Memory B cell (primary cell): ENCODE results near the gene SAFB.

Experiments used
- ATAC-seq: fragments of 150-1000 bp; cut with Tn5 transposase; 2 replicates; pipeline ENCODE4 v1.10.0; 2021; ENCODE audit warnings: low read depth, mild to moderate bottlenecking, moderate library complexity
- DNase-seq, 2 donors: peaks; one replicate each; pipeline ENCODE4 v3.0.0; 2022; ENCODE audit warnings: low spot score in 2 of 2
- H3K27ac Mint-ChIP-seq: one replicate; pipeline ENCODE4 v1.8.0; 2022; ENCODE audit warnings: mild to moderate bottlenecking, moderate library complexity, mixed read lengths
- H3K27me3 Mint-ChIP-seq: one replicate; pipeline ENCODE4 v1.8.0; 2022; ENCODE audit warnings: mixed read lengths
- H3K36me3 Mint-ChIP-seq: one replicate; pipeline ENCODE4 v1.8.0; 2022; ENCODE audit warnings: mild to moderate bottlenecking, mixed read lengths
- H3K4me1 Mint-ChIP-seq: one replicate; pipeline ENCODE4 v1.8.0; 2022; ENCODE audit warnings: mixed read lengths
- H3K4me3 Mint-ChIP-seq: one replicate; pipeline ENCODE4 v1.8.0; 2022; ENCODE audit warnings: mild to moderate bottlenecking, moderate library complexity, mixed read lengths
- H3K9me3 Mint-ChIP-seq: one replicate; pipeline ENCODE4 v1.8.0; 2022; ENCODE audit warnings: mixed read lengths

Gene SAFB

DNA sequence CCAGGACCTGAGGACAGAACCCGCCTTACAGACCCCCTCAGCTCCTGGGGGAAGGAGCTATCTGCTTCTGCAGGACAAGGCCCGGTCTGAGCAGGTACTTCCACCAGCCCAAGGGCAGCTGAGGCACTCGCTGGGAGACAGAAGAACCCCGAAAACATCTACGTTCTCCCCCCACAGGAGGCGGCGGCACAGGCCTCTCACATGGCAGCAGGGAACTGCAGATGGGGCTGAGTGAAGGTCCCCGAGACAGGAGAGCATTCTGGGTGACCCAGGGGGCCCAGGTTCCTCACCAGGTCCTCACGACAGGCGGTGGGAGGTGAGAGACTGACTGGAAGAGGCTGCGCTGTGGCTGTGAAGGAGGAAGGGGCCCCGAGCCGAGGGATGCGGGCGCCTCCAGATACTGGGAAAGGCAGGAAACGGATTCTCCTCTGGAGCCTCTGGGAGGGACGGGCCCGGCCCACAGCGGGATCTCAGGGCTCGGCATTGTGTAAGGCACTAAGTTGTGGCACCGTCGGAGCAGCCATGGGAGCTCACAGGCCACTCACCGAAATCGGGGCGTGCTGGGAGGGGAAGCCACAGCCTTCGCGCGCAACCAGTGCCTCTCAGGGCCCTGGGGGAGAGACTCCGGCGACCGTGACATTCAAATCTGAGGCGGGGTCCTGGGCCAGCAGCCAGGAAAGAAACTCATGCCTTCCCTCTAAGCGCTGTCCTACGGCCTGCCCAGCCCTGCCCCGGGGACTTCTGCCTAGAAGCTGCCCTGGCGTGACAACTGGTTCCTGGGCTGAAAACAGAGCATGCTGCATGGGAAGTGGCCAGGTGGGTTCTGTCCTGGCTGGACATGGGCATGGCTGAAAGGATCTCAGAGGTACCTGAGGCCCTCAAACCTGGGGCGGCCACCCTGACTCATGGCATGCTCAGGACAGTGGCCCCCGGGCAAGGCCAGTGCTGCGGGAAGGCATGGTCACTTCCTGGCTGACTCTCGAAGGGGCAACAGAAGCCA, 81.2 kb downstream of the SAFB start:
- H3K9me3 Mint-ChIP-seq = no peaks in the 10 kb centered on the region

DNA sequence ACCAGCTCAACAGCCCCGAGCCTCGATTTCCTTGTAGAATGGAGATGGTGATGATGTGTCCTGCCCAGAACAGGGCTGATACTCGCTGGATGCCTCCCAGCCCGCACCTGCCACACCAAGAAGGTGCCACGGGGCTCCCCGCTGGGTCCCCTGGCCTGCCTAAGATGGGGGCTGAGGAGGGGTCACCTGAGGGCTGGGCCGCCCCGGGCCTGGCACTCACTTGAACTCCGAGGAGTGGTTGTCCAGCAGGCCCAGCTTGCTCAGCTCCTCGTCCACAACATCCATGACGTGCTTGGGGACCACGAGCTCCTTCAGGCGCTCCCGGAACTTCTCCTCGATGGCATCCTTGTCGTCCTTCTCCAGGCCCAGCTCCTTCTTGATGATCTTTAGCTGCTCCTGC, 82.7 kb downstream of the SAFB start:
- H3K4me3 Mint-ChIP-seq = no peak overlapping the region
- no peaks in the 10 kb centered on the region for H3K4me1 Mint-ChIP-seq
- H3K27me3 Mint-ChIP-seq = no peaks in the 10 kb centered on the region
- no peaks in the 10 kb centered on the region for H3K9me3 Mint-ChIP-seq
- DNase-seq (no peak), ATAC-seq (no peak)
- no peak overlapping the region for H3K27ac Mint-ChIP-seq
- peaks cover 12% of the 10 kb centered on the region for H3K36me3 Mint-ChIP-seq

More for the DNA sequence above, 81.2 kb downstream of the SAFB start:
- Mint-ChIP-seq H3K4me1 (peaks cover under 1% of the 10 kb centered on the region), H3K27me3 (no peaks in the 10 kb centered on the region), H3K4me3 (no peak overlapping the region), H3K36me3 (peaks cover 13% of the 10 kb centered on the region), H3K27ac (no peak overlapping the region)
- DNase-seq (no peak), ATAC-seq (no peak)

DNA sequence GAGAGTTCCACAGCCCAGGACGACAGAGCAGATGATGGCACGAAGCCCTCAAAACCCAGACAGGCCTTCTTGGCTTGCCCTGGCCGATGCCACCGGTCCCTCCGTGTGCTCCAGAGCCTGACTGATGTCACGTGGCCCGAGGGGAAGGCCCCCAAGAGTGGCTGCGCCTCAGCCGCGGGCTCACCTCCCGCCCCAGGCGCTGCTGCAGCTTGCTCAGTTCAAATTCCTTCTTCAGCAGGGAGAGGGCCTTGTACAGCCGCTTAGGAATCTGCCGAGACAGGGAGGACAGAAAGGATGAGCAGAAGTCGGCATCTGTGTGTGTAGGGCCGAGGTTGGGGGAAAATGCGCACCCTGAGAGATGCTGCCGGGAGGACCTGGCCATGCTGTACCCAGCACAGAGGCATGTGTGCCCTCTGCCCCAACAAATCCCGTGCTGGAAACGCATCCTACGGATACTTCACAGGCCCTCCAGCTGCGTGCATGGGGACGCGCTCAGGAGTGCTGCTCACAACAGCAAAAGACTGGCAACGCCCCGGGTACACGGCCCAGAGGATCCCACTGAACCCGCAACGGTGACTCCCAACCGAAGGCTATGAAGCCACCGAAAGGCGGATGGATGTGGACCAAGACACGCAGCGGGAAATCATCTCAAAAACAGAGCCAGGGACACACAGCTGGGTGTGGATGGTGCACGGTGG, 84.1 kb downstream of the SAFB start:
- H3K9me3 Mint-ChIP-seq = no peaks in the 10 kb centered on the region
- DNase-seq = no peak
- H3K36me3 Mint-ChIP-seq = peaks cover 7% of the 10 kb centered on the region
- no peak overlapping the region for H3K4me3 Mint-ChIP-seq
- no peaks in the 10 kb centered on the region for H3K27me3 Mint-ChIP-seq
- H3K4me1 Mint-ChIP-seq = no peaks in the 10 kb centered on the region
- no peak overlapping the region for H3K27ac Mint-ChIP-seq
- no peak for ATAC-seq

DNA sequence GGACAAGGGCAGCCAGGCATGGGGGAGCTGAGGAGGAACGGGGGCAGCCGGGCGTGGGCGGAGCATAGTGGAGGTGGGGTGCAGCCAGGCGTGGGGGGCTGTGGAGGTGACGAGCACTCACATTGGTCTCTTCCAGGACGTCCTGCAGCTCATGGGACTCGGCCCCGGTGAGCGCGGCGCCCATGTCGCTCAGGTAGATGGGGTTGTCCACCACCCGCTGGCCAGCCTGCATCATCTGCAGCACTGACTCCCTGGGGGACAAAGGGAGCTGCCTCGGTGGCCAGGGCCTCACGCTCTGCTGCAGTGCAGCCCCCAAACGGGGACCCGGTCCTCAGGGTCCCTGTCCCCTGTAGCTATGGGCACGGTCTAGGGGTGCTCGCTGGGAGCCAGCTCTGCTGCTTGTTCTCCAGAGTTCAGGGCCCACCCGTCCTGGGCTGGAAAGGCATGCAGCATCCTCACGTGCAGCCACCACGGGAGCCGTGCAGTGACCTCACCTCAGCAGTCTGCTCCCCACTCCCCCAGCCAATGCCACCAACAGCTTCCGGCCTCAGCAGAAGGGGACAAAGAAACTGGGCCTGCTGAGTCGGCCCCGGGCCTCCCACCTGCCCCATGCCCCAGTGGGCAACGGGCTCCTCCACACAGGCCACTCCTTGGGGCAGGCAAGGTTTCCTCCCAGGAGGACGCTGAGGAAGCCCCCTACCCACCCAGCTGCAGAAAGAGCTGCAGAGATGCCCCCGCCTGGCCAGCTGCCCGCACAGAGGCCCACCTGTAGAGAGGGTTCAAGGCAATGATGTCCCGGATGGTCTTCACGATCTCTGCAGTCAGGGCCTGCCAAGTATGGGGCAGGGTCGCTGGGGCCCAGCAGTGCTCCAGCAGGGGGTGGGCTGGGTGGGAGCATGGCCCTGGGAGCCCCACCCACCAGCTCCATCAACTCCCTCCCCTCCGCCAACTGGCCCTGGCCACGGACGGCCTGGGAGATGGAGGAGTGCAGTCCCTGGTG, 85.0 kb downstream of the SAFB start:
- H3K36me3 Mint-ChIP-seq = peaks cover 11% of the 10 kb centered on the region
- H3K4me1 Mint-ChIP-seq = no peaks in the 10 kb centered on the region
- no peak for ATAC-seq
- DNase-seq = no peak
- no peak overlapping the region for H3K27ac Mint-ChIP-seq
- no peak overlapping the region for H3K4me3 Mint-ChIP-seq
- H3K9me3 Mint-ChIP-seq = no peaks in the 10 kb centered on the region
- H3K27me3 Mint-ChIP-seq = no peaks in the 10 kb centered on the region

DNA sequence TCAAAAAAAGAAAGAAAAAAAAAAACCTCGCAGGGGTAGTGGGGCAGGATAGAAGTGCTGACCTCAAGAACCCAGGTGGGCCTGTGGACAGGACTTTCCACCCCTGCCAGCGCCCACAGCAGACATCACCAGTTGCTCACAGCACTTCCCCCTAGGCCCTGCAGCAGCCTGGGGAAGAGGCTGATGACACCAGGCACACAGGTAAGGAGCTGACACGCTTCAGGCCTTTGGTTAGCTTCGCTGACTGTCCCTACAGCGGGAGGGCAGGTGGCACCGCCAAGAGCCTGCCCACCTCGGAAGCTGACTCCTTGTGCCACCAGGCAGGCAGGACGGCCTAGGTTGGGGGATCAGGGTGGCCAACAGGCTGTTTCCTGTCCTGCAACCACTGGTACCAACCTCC, 88.1 kb downstream of the SAFB start:
- no peak overlapping the region for H3K27ac Mint-ChIP-seq
- H3K4me1 Mint-ChIP-seq = peaks cover 2% of the 10 kb centered on the region
- DNase-seq (no peak), ATAC-seq (no peak)
- no peaks in the 10 kb centered on the region for H3K27me3 Mint-ChIP-seq
- peaks cover 16% of the 10 kb centered on the region for H3K36me3 Mint-ChIP-seq
- H3K9me3 Mint-ChIP-seq = no peaks in the 10 kb centered on the region
- H3K4me3 Mint-ChIP-seq = no peak overlapping the region

DNA sequence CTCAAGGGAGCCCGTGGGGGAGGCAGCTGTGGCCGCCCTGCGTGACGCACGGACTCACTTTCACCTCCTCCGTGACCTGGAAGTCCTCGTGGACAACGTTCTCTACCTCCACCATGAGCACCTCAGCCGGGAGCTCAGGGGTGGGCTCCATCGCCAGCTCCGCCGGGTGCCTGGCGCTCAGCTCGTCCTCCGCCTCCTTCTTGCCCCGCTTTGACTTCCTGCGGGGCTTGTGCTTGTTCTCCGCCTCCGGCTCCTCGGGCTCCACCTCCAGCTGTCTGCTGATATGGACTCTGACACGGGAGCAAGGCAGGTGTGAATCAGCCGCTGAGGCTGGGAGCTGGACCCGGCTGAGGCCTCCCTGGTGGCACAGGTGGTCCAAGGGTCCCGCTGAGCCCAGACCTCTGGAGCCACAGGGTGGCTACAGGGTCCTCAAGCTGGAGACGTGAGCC, 88.9 kb downstream of the SAFB start:
- no peak overlapping the region for H3K27ac Mint-ChIP-seq
- no peaks in the 10 kb centered on the region for H3K27me3 Mint-ChIP-seq
- no peak overlapping the region for H3K4me3 Mint-ChIP-seq
- no peaks in the 10 kb centered on the region for H3K9me3 Mint-ChIP-seq
- peaks cover 2% of the 10 kb centered on the region for H3K4me1 Mint-ChIP-seq
- H3K36me3 Mint-ChIP-seq = peaks cover 16% of the 10 kb centered on the region
- no peak for DNase-seq
- no peak for ATAC-seq

DNA sequence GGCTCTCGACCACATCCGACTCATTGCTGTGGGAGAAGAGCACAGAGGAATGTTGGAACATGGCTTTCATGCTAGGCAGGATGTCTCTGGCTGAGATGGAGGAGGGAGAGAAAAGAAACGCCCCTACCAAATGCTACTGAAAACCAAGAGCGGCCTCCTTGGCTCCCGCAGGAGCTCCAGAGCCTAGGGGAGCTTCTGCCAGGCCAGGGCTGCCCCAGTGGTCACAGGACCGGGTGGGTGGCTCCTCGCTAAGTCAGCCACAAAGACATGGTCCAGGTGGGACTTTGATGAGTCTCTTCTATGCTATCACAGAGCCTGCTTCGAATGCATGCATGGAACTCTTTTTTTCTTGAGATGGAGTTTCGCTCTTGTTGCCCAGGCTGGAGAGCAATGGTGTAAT, 90.3 kb downstream of the SAFB start:
- Mint-ChIP-seq H3K9me3 (no peaks in the 10 kb centered on the region), H3K36me3 (peaks cover 17% of the 10 kb centered on the region), H3K27ac (no peak overlapping the region), H3K4me3 (no peak overlapping the region), H3K4me1 (peaks cover 6% of the 10 kb centered on the region), H3K27me3 (no peaks in the 10 kb centered on the region)
- DNase-seq (no peak), ATAC-seq (no peak)

DNA sequence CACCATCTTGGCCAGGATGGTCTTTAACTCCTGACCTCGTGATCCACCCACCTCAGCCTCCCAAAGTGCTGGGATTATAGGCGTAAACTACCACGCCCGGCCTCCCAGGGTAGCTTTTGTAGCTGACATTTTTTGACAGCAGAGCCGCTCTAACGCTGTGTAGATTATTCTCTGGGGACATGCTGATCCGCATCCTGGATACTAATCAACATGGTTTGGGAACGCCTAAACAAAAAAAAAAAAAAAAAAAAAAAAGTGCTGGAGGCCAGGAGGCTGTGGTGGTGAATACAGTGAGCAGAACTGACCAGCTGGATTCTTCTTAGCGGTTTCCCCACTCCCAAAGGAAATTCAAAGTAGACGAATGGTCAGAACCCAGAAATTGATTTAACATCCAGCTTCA, 91.9 kb downstream of the SAFB start:
- Mint-ChIP-seq H3K36me3 (peaks cover 17% of the 10 kb centered on the region), H3K4me3 (no peak overlapping the region), H3K4me1 (peaks cover 14% of the 10 kb centered on the region), H3K27me3 (no peaks in the 10 kb centered on the region), H3K9me3 (no peaks in the 10 kb centered on the region), H3K27ac (no peak overlapping the region)
- ATAC-seq (no peak), DNase-seq (no peak)

DNA sequence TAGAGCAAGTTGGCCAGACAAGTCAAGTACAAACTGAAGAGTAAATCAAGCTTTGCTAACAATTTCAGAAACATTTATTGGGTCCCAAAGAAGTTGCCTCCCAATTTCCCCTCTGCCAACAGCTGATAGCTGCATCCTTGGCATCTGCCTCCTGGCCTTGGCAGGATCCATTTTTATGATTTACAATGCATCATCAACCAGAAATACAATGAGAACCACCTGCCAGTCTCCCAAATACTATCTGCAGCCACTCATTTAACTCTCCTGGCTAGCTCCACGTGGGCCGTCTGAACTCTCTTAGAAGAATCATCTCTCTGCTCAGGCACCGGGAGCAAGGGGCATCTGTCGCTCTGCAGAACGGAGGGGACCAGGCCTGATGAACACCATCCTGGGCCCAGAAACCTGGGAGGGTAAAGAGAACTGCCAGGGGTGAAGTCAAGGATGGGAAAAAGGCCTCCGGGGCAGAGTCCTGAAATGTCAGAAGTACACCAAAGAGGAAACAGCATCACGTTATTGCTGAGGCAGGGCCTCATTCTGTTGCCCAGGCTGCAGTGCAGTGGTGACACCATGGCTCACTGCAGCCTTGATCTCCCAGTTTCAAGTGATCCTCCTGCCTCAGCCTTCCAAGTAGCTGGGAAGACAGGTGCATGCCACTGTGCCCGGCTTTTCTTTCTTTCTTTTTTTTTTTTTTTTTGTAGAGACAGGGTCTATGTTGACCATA, 94.5 kb downstream of the SAFB start:
- H3K4me1 Mint-ChIP-seq = peaks cover 14% of the 10 kb centered on the region
- no peaks in the 10 kb centered on the region for H3K9me3 Mint-ChIP-seq
- DNase-seq (no peak), ATAC-seq (no peak)
- no peaks in the 10 kb centered on the region for H3K27me3 Mint-ChIP-seq
- peak overlapping the region; percentile 14 for H3K4me3 Mint-ChIP-seq
- H3K36me3 Mint-ChIP-seq = peaks cover 13% of the 10 kb centered on the region
- peak overlapping the region; percentile 69 for H3K27ac Mint-ChIP-seq
